Lung (tissue), 12 donors: ENCODE results near the gene PLSCR5. TPM values are rescaled to one million over a fixed set of nuclear protein-coding genes. Genes with fewer than 3 reads are reported as not detected.
A peak's percentile ranks its signal among the peaks of the same experiment; 100 is the strongest.

Experiments used
- ATAC-seq: fragments of 200-7000 bp; cut with Tn5 transposase; one replicate; pipeline ENCODE4 v1.9.1; 2020; ENCODE audit warnings: moderate number of reproducible peaks; ENCODE audit not compliant: insufficient read depth, low FRiP score
- DNase-seq, 3 donors: peaks; one replicate each; pipeline ENCODE4 v3.0.0-alpha.2; 2013 to 2017
- H3K27ac ChIP-seq, 2 donors: one replicate each; pipeline ENCODE4 v1.5.1; 2013; ENCODE audit warnings: mild to moderate bottlenecking in 2 of 2, moderate library complexity in 2 of 2, control low read depth in 1 of 2, inconsistent platforms in 1 of 2, low read depth in 1 of 2, low read length in 1 of 2
- H3K27me3 ChIP-seq, 3 donors: one replicate each; pipeline ENCODE4 v1.5.1; 2013; ENCODE audit warnings: low read length in 2 of 3; ENCODE audit not compliant: control insufficient read depth in 3 of 3, insufficient read depth in 3 of 3
- H3K36me3 ChIP-seq, 4 donors: one replicate each; pipeline ENCODE4 v1.5.1; 2013; ENCODE audit warnings: low read length in 4 of 4, mild to moderate bottlenecking in 1 of 4, moderate library complexity in 1 of 4; ENCODE audit not compliant: control insufficient read depth in 4 of 4, insufficient read depth in 4 of 4
- H3K4me1 ChIP-seq, 5 donors: one replicate each; pipeline ENCODE4 v1.5.1; 2013; ENCODE audit warnings: low read length in 5 of 5, mild to moderate bottlenecking in 2 of 5, moderate library complexity in 1 of 5; ENCODE audit not compliant: control insufficient read depth in 5 of 5, insufficient read depth in 5 of 5
- H3K4me3 ChIP-seq: one replicate; pipeline ENCODE4 v1.5.1; 2013; ENCODE audit warnings: mild to moderate bottlenecking, control low read depth, moderate library complexity
- H3K9ac ChIP-seq, 2 donors: one replicate each; pipeline ENCODE4 v1.5.1; 2013; ENCODE audit warnings: low read length in 2 of 2, control low read depth in 1 of 2; ENCODE audit not compliant: insufficient read depth in 1 of 2
- H3K9me3 ChIP-seq, 4 donors: one replicate each; pipeline ENCODE4 v1.5.1; 2013; ENCODE audit warnings: low read length in 3 of 4, mild to moderate bottlenecking in 1 of 4, moderate library complexity in 1 of 4; ENCODE audit not compliant: control insufficient read depth in 4 of 4, insufficient read depth in 3 of 4
- WGBS, 2 donors: extraction: QIAGEN DNeasy Blood & Tissue Kit; methylation state at CpG; one replicate each; pipeline ENCODE4 v1.1.7; 2013; 5-methylcytosine and 5-hydroxymethylcytosine counted together
- polyA plus RNA-seq, 2 donors: library from polyadenylated mRNA; stranded (reverse); fragments of 200-250 nt; gene quantifications; one replicate each; pipeline ENCODE4 v1.2.1, GENCODE V29; 2013
- total RNA-seq, 2 donors: library from RNA; depleted of rRNA in 1 of 2; stranded (reverse); fragments of >200 nt in 1 of 2; gene quantifications; one replicate each; pipeline ENCODE4 v1.2.1, GENCODE V29; 2014 to 2021
- TF ChIP-seq, protein P1 (sequence below): IDR thresholded peaks from 2 replicates; pipeline ENCODE4 v1.5.1; 2012; ENCODE audit warnings: mild to moderate bottlenecking; ENCODE audit errors: control extremely low read depth, extremely low read depth
- donor health status: control.
- donor health status: control.
- donor health status: Bipolar disorder and iron deficiency.
- donor health status: healthy.
- donor health status: DM: yes; HTN: yes; CAD: no.

Gene PLSCR5
- total and polyA plus RNA-seq, 4 donors: not detected

DNA sequence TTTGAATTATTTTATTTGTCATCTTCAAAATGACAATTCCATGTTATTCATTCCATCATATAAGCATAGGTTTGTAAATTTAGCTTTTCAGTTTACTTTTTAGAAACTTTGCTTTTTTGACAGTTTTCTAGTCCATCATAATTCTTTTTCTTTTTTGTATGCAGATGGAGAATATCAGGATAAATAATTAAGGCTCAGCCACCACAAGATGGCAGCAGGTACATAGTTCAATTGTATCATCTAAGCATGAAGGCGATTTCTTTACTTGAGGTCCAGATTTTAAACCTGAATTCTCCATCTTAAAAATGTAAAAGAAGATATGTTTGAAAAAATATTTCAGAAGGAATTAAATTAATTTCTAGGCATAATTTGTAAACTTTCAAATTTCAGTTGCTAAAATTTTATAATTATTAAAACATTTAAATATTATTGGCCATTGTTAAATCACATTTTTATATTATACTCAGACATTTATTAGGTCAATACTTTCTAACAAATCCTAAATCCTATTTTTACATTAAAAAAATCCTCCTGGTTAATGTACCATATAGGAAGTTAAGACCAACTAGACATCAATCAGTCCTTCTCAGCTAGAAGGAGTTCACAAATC, 15.1 kb downstream of the PLSCR5 start:
- Histone ChIP-seq H3K4me1 (no peaks in the 10 kb centered on the region), H3K36me3 (no peaks in the 10 kb centered on the region), H3K27me3 (no peaks in the 10 kb centered on the region), H3K9me3 (no peaks in the 10 kb centered on the region), H3K9ac (no peak overlapping the region), H3K4me3 (no peak overlapping the region), H3K27ac (no peak overlapping the region)
- ATAC-seq: no peak
- TF ChIP-seq, protein P1, sequence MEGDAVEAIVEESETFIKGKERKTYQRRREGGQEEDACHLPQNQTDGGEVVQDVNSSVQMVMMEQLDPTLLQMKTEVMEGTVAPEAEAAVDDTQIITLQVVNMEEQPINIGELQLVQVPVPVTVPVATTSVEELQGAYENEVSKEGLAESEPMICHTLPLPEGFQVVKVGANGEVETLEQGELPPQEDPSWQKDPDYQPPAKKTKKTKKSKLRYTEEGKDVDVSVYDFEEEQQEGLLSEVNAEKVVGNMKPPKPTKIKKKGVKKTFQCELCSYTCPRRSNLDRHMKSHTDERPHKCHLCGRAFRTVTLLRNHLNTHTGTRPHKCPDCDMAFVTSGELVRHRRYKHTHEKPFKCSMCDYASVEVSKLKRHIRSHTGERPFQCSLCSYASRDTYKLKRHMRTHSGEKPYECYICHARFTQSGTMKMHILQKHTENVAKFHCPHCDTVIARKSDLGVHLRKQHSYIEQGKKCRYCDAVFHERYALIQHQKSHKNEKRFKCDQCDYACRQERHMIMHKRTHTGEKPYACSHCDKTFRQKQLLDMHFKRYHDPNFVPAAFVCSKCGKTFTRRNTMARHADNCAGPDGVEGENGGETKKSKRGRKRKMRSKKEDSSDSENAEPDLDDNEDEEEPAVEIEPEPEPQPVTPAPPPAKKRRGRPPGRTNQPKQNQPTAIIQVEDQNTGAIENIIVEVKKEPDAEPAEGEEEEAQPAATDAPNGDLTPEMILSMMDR: peak; percentile 19
- 5 to 10% methylated on average over 1 of the region's 1 CpG for WGBS, 2 donors
- DNase-seq: peak; percentile 34 to 79 (median 69)

DNA sequence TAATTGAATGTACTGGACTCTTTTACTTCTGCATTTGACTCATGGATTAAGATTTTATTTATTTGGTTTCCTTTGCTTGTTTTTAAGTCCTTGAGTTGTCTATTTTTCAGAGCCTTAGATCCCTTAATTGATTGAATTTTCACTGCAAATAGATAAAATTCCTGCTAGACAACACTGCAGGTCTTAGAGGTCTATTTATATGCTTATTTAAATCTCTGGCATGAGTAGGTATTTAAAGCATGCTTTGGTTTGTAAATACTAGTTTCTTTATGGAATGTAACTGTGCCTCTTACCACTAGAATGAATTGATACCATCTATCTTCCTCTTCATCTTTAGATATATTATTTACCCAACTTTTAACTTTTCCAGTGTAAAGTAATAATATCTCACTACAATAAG, 20.0 kb downstream of the PLSCR5 start:
- Histone ChIP-seq H3K9ac (no peak overlapping the region), H3K27me3 (no peaks in the 10 kb centered on the region), H3K4me3 (no peak overlapping the region), H3K27ac (no peak overlapping the region), H3K4me1 (no peaks in the 10 kb centered on the region), H3K9me3 (peaks cover 0 to 5% (median 2%) of the 10 kb centered on the region in 4 donors), H3K36me3 (no peaks in the 10 kb centered on the region)
- no peak for DNase-seq
- no peak for ATAC-seq
- TF ChIP-seq, protein P1: no peak

DNA sequence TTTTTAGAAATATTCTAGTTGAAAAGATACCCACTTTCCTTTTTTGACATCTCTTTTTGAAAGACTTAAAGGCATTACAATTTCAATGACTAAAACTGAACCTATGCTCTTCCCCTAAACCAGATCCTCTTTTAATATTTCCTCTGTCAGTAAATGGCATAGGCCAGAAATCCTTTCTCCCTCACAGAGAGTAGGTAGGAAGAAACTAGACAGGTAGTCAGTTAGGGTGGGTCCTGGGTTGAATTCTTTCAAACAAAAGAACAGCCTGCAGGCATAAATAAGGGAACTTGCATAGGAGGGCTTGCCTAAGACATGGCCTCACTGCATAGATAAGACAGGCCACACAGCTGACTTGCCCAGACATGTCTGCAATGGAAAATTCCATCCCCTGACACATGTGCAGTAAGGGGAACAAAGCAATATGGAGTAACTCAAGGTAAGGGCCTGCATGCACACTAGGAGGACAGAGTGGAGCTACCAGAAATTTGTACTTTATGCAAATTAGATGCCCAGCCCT, 23.1 kb downstream of the PLSCR5 start:
- H3K9ac ChIP-seq: no peak overlapping the region
- H3K27me3 ChIP-seq: no peaks in the 10 kb centered on the region
- H3K9me3 ChIP-seq: peaks cover 0 to 5% (median 2%) of the 10 kb centered on the region in 4 donors
- ATAC-seq (no peak), DNase-seq (no peak)
- no peaks in the 10 kb centered on the region for H3K4me1 ChIP-seq
- H3K4me3 ChIP-seq: no peak overlapping the region
- no peaks in the 10 kb centered on the region for H3K36me3 ChIP-seq
- TF ChIP-seq, protein P1: no peak
- H3K27ac ChIP-seq: no peak overlapping the region
